ENCODE data around the gene SKA3.
"Not testable (repeated sequence)": the region's sequence is repeated elsewhere in the genome, so short reads cannot be mapped to it uniquely, and the experiment has no call there.

Gene SKA3

GRCh38 chr13:21198391-21198790 is 22.0 kb upstream of the SKA3 start:
- H3K79me2 ChIP-seq (ENCODE audit: insufficient read depth, low read length); H3K4me2 ChIP-seq (ENCODE audit: low read depth, low read length, poor library complexity, severe bottlenecking); H3K4me3 ChIP-seq (ENCODE audit: low read length, poor library complexity, severe bottlenecking): not testable (repeated sequence)

GRCh38 chr13:21197606-21198225 is 21.4 kb upstream of the SKA3 start:
- H2AFZ ChIP-seq (ENCODE audit: low read length); H3F3A ChIP-seq (ENCODE audit: low read depth); H3K79me2 ChIP-seq (ENCODE audit: insufficient read depth, low read length); H3K9ac ChIP-seq (ENCODE audit: low read depth, low read length, poor library complexity, severe bottlenecking); H3K4me3 ChIP-seq (ENCODE audit: low read length, poor library complexity, severe bottlenecking); H3K36me3 ChIP-seq (ENCODE audit: insufficient read depth, low read length); H4K20me1 ChIP-seq (ENCODE audit: insufficient read depth, low read length, poor library complexity, severe bottlenecking); H3K9me2 ChIP-seq (replicated peaks; ENCODE audit: low read depth, low read length); H3K27me3 ChIP-seq (ENCODE audit: insufficient read depth, low read length, poor library complexity, severe bottlenecking); H3K4me1 ChIP-seq (ENCODE audit: insufficient read depth, low read length, poor library complexity, severe bottlenecking); H3K4me2 ChIP-seq (ENCODE audit: low read depth, low read length, poor library complexity, severe bottlenecking): not testable (repeated sequence)
- H3K9me3 ChIP-seq (ENCODE audit: insufficient read depth, low read depth, low read length) = peaks cover 17% of the 10 kb centered on the region; the same call in 1 of the 2 replicates

More at GRCh38 chr13:21198391-21198790, 22.0 kb upstream of the SKA3 start:
- not testable (repeated sequence) for H3K9ac ChIP-seq (ENCODE audit: low read depth, low read length, poor library complexity, severe bottlenecking); H4K20me1 ChIP-seq (ENCODE audit: insufficient read depth, low read length, poor library complexity, severe bottlenecking); H3K36me3 ChIP-seq (ENCODE audit: insufficient read depth, low read length); H2AFZ ChIP-seq (ENCODE audit: low read length); H3K9me2 ChIP-seq (replicated peaks; ENCODE audit: low read depth, low read length); H3F3A ChIP-seq (ENCODE audit: low read depth); H3K27me3 ChIP-seq (ENCODE audit: insufficient read depth, low read length, poor library complexity, severe bottlenecking)
- peaks cover 17% of the 10 kb centered on the region; the same call in 1 of the 2 replicates for H3K9me3 ChIP-seq (ENCODE audit: insufficient read depth, low read depth, low read length)
- H3K4me1 ChIP-seq (ENCODE audit: insufficient read depth, low read length, poor library complexity, severe bottlenecking) = peaks cover 16% of the 10 kb centered on the region

- not testable (repeated sequence) for H3K9me2 ChIP-seq (replicated peaks; ENCODE audit: low read depth, low read length); H3K79me2 ChIP-seq (ENCODE audit: insufficient read depth, low read length); H3F3A ChIP-seq (ENCODE audit: low read depth); H3K36me3 ChIP-seq (ENCODE audit: insufficient read depth, low read length); H3K4me3 ChIP-seq (ENCODE audit: low read length, poor library complexity, severe bottlenecking); H3K9me3 ChIP-seq (ENCODE audit: insufficient read depth, low read depth, low read length); H3K4me2 ChIP-seq (ENCODE audit: low read depth, low read length, poor library complexity, severe bottlenecking); H4K20me1 ChIP-seq (ENCODE audit: insufficient read depth, low read length, poor library complexity, severe bottlenecking); H2AFZ ChIP-seq (ENCODE audit: low read length); H3K27me3 ChIP-seq (ENCODE audit: insufficient read depth, low read length, poor library complexity, severe bottlenecking); H3K9ac ChIP-seq (ENCODE audit: low read depth, low read length, poor library complexity, severe bottlenecking); H3K4me1 ChIP-seq (ENCODE audit: insufficient read depth, low read length, poor library complexity, severe bottlenecking)
Observed at GRCh38 chr13:21194756-21195155, 18.4 kb upstream of the SKA3 start.

- not testable (repeated sequence) for H3K9ac ChIP-seq (ENCODE audit: low read depth, low read length, poor library complexity, severe bottlenecking); H3K79me2 ChIP-seq (ENCODE audit: insufficient read depth, low read length); H3K9me3 ChIP-seq (ENCODE audit: insufficient read depth, low read depth, low read length); H3K9me2 ChIP-seq (replicated peaks; ENCODE audit: low read depth, low read length); H2AFZ ChIP-seq (ENCODE audit: low read length); H3K4me1 ChIP-seq (ENCODE audit: insufficient read depth, low read length, poor library complexity, severe bottlenecking); H3F3A ChIP-seq (ENCODE audit: low read depth); H3K4me3 ChIP-seq (ENCODE audit: low read length, poor library complexity, severe bottlenecking); H4K20me1 ChIP-seq (ENCODE audit: insufficient read depth, low read length, poor library complexity, severe bottlenecking); H3K4me2 ChIP-seq (ENCODE audit: low read depth, low read length, poor library complexity, severe bottlenecking); H3K27me3 ChIP-seq (ENCODE audit: insufficient read depth, low read length, poor library complexity, severe bottlenecking); H3K36me3 ChIP-seq (ENCODE audit: insufficient read depth, low read length)
Observed at GRCh38 chr13:21186410-21186809, 10.1 kb upstream of the SKA3 start.

- H4K20me1 ChIP-seq (ENCODE audit: insufficient read depth, low read length, poor library complexity, severe bottlenecking) = peaks cover 14% of the 10 kb centered on the region
- no peak overlapping the region for H2AFZ ChIP-seq (ENCODE audit: low read length)
- no peaks in the 10 kb centered on the region for H3K9me2 ChIP-seq (replicated peaks; ENCODE audit: low read depth, low read length)
- H3K36me3 ChIP-seq (ENCODE audit: insufficient read depth, low read length) = no peaks in the 10 kb centered on the region
- no peak overlapping the region for H3K4me3 ChIP-seq (ENCODE audit: low read length, poor library complexity, severe bottlenecking)
- no peak overlapping the region for H3K9ac ChIP-seq (ENCODE audit: low read depth, low read length, poor library complexity, severe bottlenecking)
- H3F3A ChIP-seq (ENCODE audit: low read depth) = peaks cover 4% of the 10 kb centered on the region; the same call in 1 of the 2 replicates
- no peak overlapping the region for H3K4me2 ChIP-seq (ENCODE audit: low read depth, low read length, poor library complexity, severe bottlenecking)
- no peaks in the 10 kb centered on the region for H3K27me3 ChIP-seq (ENCODE audit: insufficient read depth, low read length, poor library complexity, severe bottlenecking)
- H3K79me2 ChIP-seq (ENCODE audit: insufficient read depth, low read length) = peaks cover 23% of the 10 kb centered on the region
- no peak for TF ChIP-seq CTCF (conservative IDR thresholded peaks at IDR 0.05; ENCODE audit: low read length)
- no peak for TF ChIP-seq EZH2phosphoT487 (IDR thresholded peaks at IDR 0.05; ENCODE audit: borderline replicate concordance)
- no peaks in the 10 kb centered on the region for H3K9me3 ChIP-seq (ENCODE audit: insufficient read depth, low read depth, low read length)
- peaks cover 15% of the 10 kb centered on the region for H3K4me1 ChIP-seq (ENCODE audit: insufficient read depth, low read length, poor library complexity, severe bottlenecking)
Observed at GRCh38 chr13:21181671-21182070, 5.3 kb upstream of the SKA3 start.
